CD4-positive, alpha-beta T cell treated with Interleukin-15 for 4 hours (primary cell): ENCODE data around the gene MICU1.
"Not testable (repeated sequence)": the region's sequence is repeated elsewhere in the genome, so short reads cannot be mapped to it uniquely, and the experiment has no call there.

Experiments
- DNase-seq: peaks from one replicate; pipeline ENCODE4 v3.0.0-alpha.2; 2020; ENCODE audit warnings: low spot score

Gene MICU1

GRCh38 chr10:72445851-72446250 is 180.0 kb downstream of the MICU1 start:
- DNase-seq = no peak

GRCh38 chr10:72442969-72443368 is 182.9 kb downstream of the MICU1 start:
- not testable (repeated sequence) for DNase-seq

DNA sequence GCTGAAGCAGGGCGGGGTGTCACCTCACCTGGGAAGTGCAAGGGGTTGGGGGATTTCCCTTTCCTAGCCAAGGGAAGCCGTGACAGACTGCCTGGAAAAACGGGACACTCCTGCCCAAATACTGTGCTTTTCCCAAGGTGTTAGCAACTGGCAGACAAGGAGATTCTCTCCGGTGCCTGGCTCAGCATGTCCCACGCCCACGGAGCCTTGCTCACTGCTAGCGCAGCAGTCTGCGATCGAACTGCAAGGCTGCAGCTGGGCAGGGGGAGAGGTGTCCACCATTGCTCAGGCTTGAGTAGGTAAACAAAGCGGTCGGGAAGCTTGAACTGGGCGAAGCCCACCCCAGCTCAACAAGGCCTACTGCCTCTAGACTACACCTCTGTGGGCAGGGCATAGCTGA is 190.3 kb downstream of the MICU1 start:
- DNase-seq = no peak

- DNase-seq = not testable (repeated sequence)
Observed at GRCh38 chr10:72430936-72431335, 194.9 kb downstream of the MICU1 start.

DNA sequence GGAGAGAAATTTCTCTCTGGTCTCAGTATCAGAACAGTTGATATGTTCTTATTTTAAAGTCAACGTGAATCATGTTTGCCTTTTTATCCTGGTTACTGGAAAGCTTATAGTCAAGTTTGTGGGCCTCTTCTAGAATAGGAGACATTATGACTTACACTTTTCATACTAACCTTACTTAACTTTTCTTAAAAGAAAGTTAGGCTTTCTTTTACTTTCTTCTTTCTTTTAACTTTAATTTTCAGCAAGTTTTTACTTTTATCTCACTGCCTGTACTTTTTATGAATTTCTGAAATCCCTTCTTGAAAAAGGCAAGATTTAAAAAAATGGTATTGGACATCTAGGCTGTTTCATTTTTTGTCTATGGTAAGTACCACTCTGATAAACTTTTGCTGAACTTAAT is 195.9 kb downstream of the MICU1 start:
- DNase-seq = no peak

DNA sequence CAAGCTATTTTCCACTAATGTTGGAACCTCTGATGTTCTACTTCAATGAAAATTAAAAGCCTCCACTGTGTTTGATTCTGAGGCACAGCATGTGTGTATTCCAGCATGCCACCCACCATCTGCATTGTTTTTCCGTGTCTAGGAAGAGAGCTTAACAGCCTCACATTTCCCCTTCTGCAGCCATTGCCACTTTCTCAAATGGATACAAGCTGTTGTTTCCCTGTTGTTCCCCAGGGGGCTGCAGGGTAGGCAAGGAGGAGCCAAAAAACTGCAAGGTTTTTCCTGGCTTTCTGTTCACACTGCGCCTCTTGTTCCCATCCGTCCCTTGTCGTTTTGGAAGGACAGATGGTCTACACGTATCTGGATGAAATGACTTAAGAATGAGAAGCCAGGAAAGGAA is 198.9 kb downstream of the MICU1 start:
- DNase-seq = no peak

GRCh38 chr10:72425133-72425532 is 200.7 kb downstream of the MICU1 start:
- no peak for DNase-seq

DNA sequence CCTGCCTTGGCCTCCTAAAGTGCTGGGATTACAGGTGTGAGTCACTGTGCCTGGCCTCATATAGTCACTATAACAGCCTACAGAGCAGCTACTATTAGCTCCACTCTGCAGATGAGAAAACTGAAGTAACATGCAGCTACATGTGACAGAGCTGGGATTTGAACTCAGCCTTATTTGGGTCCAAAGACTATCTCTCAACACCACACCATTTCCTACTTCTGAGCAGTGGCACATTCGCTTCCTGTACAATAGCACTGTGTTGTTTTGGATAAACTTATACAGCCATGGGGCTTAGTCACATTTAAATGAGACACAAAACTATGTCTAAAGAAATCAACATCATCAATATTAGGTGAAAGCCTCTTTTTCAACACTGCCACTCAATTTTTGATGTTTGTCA is 201.3 kb downstream of the MICU1 start:
- DNase-seq = no peak

GRCh38 chr10:72423426-72423825 is 202.5 kb downstream of the MICU1 start:
- DNase-seq = no peak

- DNase-seq = no peak
Observed at GRCh38 chr10:72421885-72422540, 203.9 kb downstream of the MICU1 start.

- no peak for DNase-seq
Observed at GRCh38 chr10:72419241-72419640, 206.6 kb downstream of the MICU1 start.

GRCh38 chr10:72418679-72419078 is 207.2 kb downstream of the MICU1 start:
- no peak for DNase-seq

- DNase-seq = no peak
Observed at GRCh38 chr10:72417971-72418370, 207.9 kb downstream of the MICU1 start.

- no peak for DNase-seq
Observed at GRCh38 chr10:72416661-72417060, 209.2 kb downstream of the MICU1 start.

- no peak for DNase-seq
Observed at GRCh38 chr10:72414642-72415041, 211.2 kb downstream of the MICU1 start.

DNA sequence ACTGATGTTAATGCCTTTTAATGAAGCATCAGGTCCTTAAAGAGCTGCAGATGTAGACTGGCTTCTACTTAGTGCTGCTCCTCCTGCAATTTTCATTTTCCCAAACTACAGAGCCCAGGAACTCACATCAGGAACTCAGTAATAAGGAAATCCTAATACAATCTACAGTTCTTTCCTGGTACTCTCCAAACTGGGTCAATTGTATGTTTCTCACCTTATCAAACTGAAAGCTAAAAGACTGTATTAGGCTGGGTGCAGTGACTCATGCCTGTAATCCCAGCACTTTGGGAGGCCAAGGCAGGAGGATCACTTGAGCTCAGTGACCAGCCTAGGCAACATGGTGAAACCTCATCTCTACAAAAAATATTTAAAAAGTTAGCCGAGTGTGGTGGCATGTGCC is 216.7 kb downstream of the MICU1 start:
- no peak for DNase-seq

DNA sequence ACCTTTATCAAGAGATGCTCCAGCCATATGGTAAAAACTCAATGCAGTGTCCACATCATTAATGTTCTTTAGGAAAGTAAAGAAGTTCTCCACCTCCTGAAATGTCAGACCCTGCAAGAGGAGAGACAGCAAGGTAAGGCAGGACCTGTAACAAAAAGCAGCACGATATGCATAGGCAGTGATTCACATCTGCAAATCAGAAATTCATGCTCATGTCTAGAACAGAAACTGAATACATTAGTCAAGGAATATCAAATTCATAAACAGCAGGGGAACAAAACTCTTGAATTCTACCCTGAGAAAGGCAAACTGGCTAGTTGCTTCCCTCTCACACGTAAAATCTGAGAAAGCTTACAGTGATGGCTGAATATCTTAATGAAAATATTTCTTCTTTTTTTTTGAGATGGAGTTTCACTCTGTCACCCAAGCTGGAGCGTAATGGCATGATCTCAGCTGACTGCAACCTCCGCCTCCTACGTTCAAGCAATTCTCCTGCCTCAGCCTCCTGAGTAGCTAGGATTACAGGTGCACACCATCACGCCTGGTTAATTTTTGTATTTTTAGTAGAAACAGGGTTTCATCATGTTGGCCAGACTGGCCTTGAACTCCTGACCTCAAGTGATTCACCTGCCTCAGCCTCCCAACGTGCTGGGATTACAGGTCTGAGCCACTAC is 217.8 kb downstream of the MICU1 start:
- DNase-seq = no peak

- DNase-seq = no peak
Observed at GRCh38 chr10:72407471-72407870, 218.4 kb downstream of the MICU1 start.

- not testable (repeated sequence) for DNase-seq
Observed at GRCh38 chr10:72395581-72395980, 230.3 kb downstream of the MICU1 start.

- DNase-seq = no peak
Observed at GRCh38 chr10:72392571-72392970, 233.3 kb downstream of the MICU1 start.

DNA sequence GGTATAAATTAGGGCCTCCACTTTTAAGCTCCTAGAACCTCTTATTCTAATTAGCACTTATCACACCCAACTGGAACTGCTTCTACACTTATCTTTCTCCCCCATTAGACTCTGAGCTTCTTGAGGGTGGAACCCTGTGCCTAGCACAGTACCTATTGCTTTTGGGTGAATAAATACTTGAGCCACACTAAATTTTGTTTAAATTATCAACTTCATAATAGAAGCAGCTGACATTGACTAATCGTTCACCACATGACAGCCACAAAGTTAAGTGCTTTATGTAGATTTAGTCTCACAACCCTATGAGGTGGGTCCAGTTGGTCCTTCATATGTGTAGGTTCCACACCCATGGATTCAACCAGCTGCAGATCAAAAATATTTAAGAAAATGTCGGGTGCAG is 235.1 kb downstream of the MICU1 start:
- DNase-seq = no peak

- no peak for DNase-seq
Observed at GRCh38 chr10:72389716-72390115, 236.2 kb downstream of the MICU1 start.

DNA sequence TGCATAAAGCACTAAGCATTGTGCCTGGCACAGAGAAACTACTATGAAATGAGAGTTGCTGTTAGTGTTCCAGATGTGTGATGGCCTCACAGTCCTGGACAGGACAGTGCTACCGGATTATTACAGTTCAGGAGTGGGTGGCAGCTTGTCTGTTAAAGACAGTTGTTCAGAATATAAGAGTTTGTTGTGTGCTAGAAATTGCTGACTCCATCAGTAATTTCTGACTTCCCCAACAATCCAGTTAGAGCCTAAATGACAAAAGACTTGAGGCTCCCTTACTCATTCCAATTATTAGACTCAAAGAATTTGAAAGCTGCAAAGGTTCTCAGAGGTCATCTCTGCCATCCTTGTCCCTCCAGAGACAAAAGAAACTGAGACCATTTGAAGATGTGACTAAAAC is 236.9 kb downstream of the MICU1 start:
- DNase-seq = no peak

- no peak for DNase-seq
Observed at GRCh38 chr10:72388062-72388461, 237.8 kb downstream of the MICU1 start.
